ENCODE measurements around the gene TRAPPC8.

DNA sequence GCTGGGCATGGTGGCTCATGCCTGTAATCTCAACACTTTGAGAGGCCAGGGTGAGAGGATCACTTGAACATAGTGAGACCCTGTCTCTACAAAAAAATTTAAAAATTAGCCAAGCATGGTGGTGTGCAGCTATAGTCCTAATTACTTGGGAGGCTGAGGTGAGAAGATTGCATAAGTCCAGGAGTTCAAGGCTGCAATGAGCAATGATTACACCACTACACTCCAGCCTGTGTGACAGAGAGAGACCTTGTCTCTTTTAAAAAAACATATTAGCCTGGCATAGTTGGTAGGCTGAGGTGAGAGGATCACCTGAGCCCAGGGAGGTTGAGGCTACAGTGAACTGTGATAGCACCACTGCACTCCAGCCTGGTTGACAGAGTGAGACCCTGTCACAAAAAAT lies 13.7 kb downstream of the TRAPPC8 start:
- TF ChIP-seq BRCA1 (IDR thresholded peaks at IDR 0.05; ENCODE audit: low read depth, low read length) (no peak), POLR2A (IDR thresholded peaks at IDR 0.05; ENCODE audit: low read depth, low read length) (no peak), EZH2 (IDR thresholded peaks at IDR 0.05; ENCODE audit: borderline replicate concordance, control insufficient read depth, low read depth, low read length) (no peak), HDAC6 (IDR thresholded peaks at IDR 0.05; ENCODE audit: unreplicated experiment) (no peak)
- TF ChIP-seq, protein P1, sequence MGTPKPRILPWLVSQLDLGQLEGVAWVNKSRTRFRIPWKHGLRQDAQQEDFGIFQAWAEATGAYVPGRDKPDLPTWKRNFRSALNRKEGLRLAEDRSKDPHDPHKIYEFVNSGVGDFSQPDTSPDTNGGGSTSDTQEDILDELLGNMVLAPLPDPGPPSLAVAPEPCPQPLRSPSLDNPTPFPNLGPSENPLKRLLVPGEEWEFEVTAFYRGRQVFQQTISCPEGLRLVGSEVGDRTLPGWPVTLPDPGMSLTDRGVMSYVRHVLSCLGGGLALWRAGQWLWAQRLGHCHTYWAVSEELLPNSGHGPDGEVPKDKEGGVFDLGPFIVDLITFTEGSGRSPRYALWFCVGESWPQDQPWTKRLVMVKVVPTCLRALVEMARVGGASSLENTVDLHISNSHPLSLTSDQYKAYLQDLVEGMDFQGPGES (IDR thresholded peaks at IDR 0.05) = no peak
